Fibroblast of skin of right biceps (primary cell): Measurements from ENCODE around the gene SCAP.
A peak's percentile ranks its signal among the peaks of the same experiment; 100 is the strongest.

ENCODE experiments used
- DNase-seq: peaks from one replicate; pipeline ENCODE4 v3.0.0-alpha.2; 2013

SCAP gene

GRCh38 chr3:47412842-47413520 lies 62.8 kb downstream of the SCAP start:
- no peak for DNase-seq

- DNase-seq: no peak
Observed at GRCh38 chr3:47412453-47412756, 63.3 kb downstream of the SCAP start.

- DNase-seq: no peak
Observed at GRCh38 chr3:47411696-47412452, 63.9 kb downstream of the SCAP start.

DNA sequence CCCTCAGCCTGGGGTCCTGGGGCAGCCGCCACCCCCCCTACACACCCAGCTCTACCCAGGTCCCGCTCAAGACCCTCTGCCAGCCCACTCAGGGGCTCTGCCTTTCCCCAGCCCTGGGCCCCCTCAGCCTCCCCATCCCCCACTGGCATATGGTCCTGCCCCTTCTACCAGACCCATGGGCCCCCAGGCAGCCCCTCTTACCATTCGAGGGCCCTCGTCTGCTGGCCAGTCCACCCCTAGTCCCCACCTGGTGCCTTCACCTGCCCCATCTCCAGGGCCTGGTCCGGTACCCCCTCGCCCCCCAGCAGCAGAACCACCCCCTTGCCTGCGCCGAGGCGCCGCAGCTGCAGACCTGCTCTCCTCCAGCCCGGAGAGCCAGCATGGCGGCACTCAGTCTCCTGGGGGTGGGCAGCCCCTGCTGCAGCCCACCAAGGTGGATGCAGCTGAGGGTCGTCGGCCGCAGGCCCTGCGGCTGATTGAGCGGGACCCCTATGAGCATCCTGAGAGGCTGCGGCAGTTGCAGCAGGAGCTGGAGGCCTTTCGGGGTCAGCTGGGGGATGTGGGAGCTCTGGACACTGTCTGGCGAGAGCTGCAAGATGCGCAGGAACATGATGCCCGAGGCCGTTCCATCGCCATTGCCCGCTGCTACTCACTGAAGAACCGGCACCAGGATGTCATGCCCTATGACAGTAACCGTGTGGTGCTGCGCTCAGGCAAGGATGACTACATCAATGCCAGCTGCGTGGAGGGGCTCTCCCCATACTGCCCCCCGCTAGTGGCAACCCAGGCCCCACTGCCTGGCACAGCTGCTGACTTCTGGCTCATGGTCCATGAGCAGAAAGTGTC lies 64.7 kb downstream of the SCAP start:
- DNase-seq: no peak

- DNase-seq: no peak
Observed at GRCh38 chr3:47410417-47410720, 65.4 kb downstream of the SCAP start.

GRCh38 chr3:47409688-47410416 lies 65.9 kb downstream of the SCAP start:
- no peak for DNase-seq

- no peak for DNase-seq
Observed at GRCh38 chr3:47409284-47409683, 66.5 kb downstream of the SCAP start.

DNA sequence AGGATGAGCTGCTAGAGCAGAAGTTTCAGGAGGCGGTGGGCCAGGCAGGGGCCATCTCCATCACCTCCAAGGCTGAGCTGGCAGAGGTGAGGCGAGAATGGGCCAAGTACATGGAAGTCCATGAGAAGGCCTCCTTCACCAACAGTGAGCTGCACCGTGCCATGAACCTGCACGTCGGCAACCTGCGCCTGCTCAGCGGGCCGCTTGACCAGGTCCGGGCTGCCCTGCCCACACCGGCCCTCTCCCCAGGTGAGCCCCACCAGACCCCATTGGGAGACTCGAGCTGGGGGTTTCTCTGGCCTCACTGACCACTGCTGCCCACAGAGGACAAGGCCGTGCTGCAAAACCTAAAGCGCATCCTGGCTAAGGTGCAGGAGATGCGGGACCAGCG lies 66.9 kb downstream of the SCAP start:
- DNase-seq: no peak

GRCh38 chr3:47407896-47408838 lies 67.6 kb downstream of the SCAP start:
- DNase-seq: no peak

GRCh38 chr3:47407237-47407636 lies 68.5 kb downstream of the SCAP start:
- no peak for DNase-seq

DNA sequence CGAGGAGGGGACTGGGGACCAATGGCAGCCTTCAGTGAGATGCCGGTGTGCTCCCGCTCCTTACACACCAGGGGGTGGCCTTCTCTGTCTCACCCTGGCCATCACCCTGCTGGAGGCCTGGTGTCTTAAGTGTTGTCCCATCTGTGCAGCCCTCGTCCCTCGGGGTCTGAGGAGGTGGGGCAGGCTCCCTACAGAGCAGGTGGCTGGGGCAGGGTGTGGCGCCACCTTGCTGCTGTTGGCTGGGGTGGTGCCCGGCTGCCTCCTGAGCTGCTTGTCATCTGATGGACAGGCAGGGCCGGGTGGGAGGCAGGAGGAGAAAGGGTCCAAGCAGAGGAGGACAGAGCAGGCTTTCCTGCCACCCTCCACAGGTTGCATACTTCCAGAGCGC lies 69.0 kb downstream of the SCAP start:
- no peak for DNase-seq

- DNase-seq: no peak
Observed at GRCh38 chr3:47405820-47406761, 69.7 kb downstream of the SCAP start.

GRCh38 chr3:47404955-47405790 lies 70.6 kb downstream of the SCAP start:
- DNase-seq: no peak

GRCh38 chr3:47404431-47404876 lies 71.3 kb downstream of the SCAP start:
- peak; percentile 21 for DNase-seq

- DNase-seq: no peak
Observed at GRCh38 chr3:47399531-47400270, 76.0 kb downstream of the SCAP start.

GRCh38 chr3:47399016-47399415 lies 76.7 kb downstream of the SCAP start:
- no peak for DNase-seq

- no peak for DNase-seq
Observed at GRCh38 chr3:47398228-47398627, 77.5 kb downstream of the SCAP start.

DNA sequence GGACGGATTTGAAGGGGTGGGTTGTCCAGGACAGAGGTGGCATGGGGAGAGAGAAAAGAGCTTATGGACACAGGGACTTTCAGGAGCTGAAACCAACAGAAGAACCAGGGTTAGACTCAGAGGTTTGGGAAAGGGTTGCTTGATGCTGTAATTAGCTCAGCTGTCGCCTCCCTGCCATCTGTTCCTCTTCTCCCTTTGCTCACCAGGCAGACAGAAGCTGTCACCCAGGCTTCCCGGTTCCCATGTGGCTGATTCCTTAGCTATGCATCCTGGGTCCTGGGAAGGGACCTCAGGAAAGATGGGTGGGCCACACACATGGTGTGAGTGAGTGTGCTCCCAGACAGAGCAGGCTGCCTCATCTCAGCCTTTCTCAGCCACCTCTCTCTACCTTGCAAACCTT lies 80.9 kb downstream of the SCAP start:
- DNase-seq: peak; percentile 16
